ENCODE results near the gene KRTAP4-6.
"Not testable (repeated sequence)": the region's sequence is repeated elsewhere in the genome, so short reads cannot be mapped to it uniquely, and the experiment has no call there.

Gene KRTAP4-6

GRCh38 chr17:41148971-41149651, 8.8 kb upstream of the KRTAP4-6 start:
- 86% methylated on average over 10 of the region's 10 CpGs for WGBS, 2 experiments
- not testable (repeated sequence) for H3K36me3 ChIP-seq (ENCODE audit: control insufficient read depth, insufficient read depth, low read length); H3K27me3 ChIP-seq (ENCODE audit: control insufficient read depth, insufficient read depth, low read length, poor library complexity, severe bottlenecking); H3K4me1 ChIP-seq (ENCODE audit: control insufficient read depth, insufficient read depth, low read length); H3K9me3 ChIP-seq (ENCODE audit: control insufficient read depth, low read length); H3K4me3 ChIP-seq (ENCODE audit: insufficient read depth, low read depth, low read length); H3K27ac ChIP-seq (ENCODE audit: insufficient read depth, low read depth, low read length, poor library complexity, severe bottlenecking)

GRCh38 chr17:41147531-41148204, 7.3 kb upstream of the KRTAP4-6 start:
- H3K4me1 ChIP-seq (ENCODE audit: control insufficient read depth, insufficient read depth, low read length): no peaks in the 10 kb centered on the region
- H3K4me3 ChIP-seq (ENCODE audit: insufficient read depth, low read depth, low read length): no peak overlapping the region
- WGBS, 2 experiments: 93 to 100% methylated on average over 2 of the region's 2 CpGs
- no peaks in the 10 kb centered on the region for H3K9me3 ChIP-seq (ENCODE audit: control insufficient read depth, low read length)
- H3K27me3 ChIP-seq (ENCODE audit: control insufficient read depth, insufficient read depth, low read length, poor library complexity, severe bottlenecking): no peaks in the 10 kb centered on the region
- no peaks in the 10 kb centered on the region for H3K36me3 ChIP-seq (ENCODE audit: control insufficient read depth, insufficient read depth, low read length)
- H3K27ac ChIP-seq (ENCODE audit: insufficient read depth, low read depth, low read length, poor library complexity, severe bottlenecking): no peak overlapping the region

- Histone ChIP-seq H3K36me3 (ENCODE audit: control insufficient read depth, insufficient read depth, low read length) (no peaks in the 10 kb centered on the region), H3K4me1 (ENCODE audit: control insufficient read depth, insufficient read depth, low read length) (no peaks in the 10 kb centered on the region), H3K9me3 (ENCODE audit: control insufficient read depth, low read length) (no peaks in the 10 kb centered on the region), H3K27ac (ENCODE audit: insufficient read depth, low read depth, low read length, poor library complexity, severe bottlenecking) (no peak overlapping the region), H3K27me3 (ENCODE audit: control insufficient read depth, insufficient read depth, low read length, poor library complexity, severe bottlenecking) (no peaks in the 10 kb centered on the region), H3K4me3 (ENCODE audit: insufficient read depth, low read depth, low read length) (no peak overlapping the region)
- 97 to 100% methylated on average over 2 of the region's 2 CpGs for WGBS, 2 experiments
These were observed 4.9 kb upstream of the KRTAP4-6 start for GRCh38 chr17:41145261-41145660.

GRCh38 chr17:41144846-41145245, 4.5 kb upstream of the KRTAP4-6 start:
- Histone ChIP-seq H3K27me3 (ENCODE audit: control insufficient read depth, insufficient read depth, low read length, poor library complexity, severe bottlenecking) (no peaks in the 10 kb centered on the region), H3K4me1 (ENCODE audit: control insufficient read depth, insufficient read depth, low read length) (no peaks in the 10 kb centered on the region), H3K4me3 (ENCODE audit: insufficient read depth, low read depth, low read length) (no peak overlapping the region), H3K27ac (ENCODE audit: insufficient read depth, low read depth, low read length, poor library complexity, severe bottlenecking) (no peak overlapping the region), H3K36me3 (ENCODE audit: control insufficient read depth, insufficient read depth, low read length) (no peaks in the 10 kb centered on the region), H3K9me3 (ENCODE audit: control insufficient read depth, low read length) (no peaks in the 10 kb centered on the region)
- 94 to 100% methylated on average over 1 of the region's 1 CpG for WGBS, 2 experiments

- no peaks in the 10 kb centered on the region for H3K4me1 ChIP-seq (ENCODE audit: control insufficient read depth, insufficient read depth, low read length)
- no peak overlapping the region for H3K27ac ChIP-seq (ENCODE audit: insufficient read depth, low read depth, low read length, poor library complexity, severe bottlenecking)
These were observed 1.0 kb upstream of the KRTAP4-6 start for GRCh38 chr17:41141361-41141760.

GRCh38 chr17:41139865-41140264, 479 bp downstream of the KRTAP4-6 start:
- H3K4me3 ChIP-seq (ENCODE audit: insufficient read depth, low read depth, low read length); H3K27me3 ChIP-seq (ENCODE audit: control insufficient read depth, insufficient read depth, low read length, poor library complexity, severe bottlenecking); H3K36me3 ChIP-seq (ENCODE audit: control insufficient read depth, insufficient read depth, low read length); H3K9me3 ChIP-seq (ENCODE audit: control insufficient read depth, low read length); H3K4me1 ChIP-seq (ENCODE audit: control insufficient read depth, insufficient read depth, low read length); H3K27ac ChIP-seq (ENCODE audit: insufficient read depth, low read depth, low read length, poor library complexity, severe bottlenecking): not testable (repeated sequence)
- 87 to 91% methylated on average over 12 of the region's 12 CpGs for WGBS, 2 experiments

More at GRCh38 chr17:41141361-41141760, 1.0 kb upstream of the KRTAP4-6 start:
- Histone ChIP-seq H3K9me3 (ENCODE audit: control insufficient read depth, low read length) (no peaks in the 10 kb centered on the region), H3K4me3 (ENCODE audit: insufficient read depth, low read depth, low read length) (no peak overlapping the region), H3K27me3 (ENCODE audit: control insufficient read depth, insufficient read depth, low read length, poor library complexity, severe bottlenecking) (no peaks in the 10 kb centered on the region), H3K36me3 (ENCODE audit: control insufficient read depth, insufficient read depth, low read length) (no peaks in the 10 kb centered on the region)

GRCh38 chr17:41133880-41134735, 6.2 kb downstream of the KRTAP4-6 start:
- no peaks in the 10 kb centered on the region for H3K9me3 ChIP-seq (ENCODE audit: control insufficient read depth, low read length)
- H3K36me3 ChIP-seq (ENCODE audit: control insufficient read depth, insufficient read depth, low read length): no peaks in the 10 kb centered on the region
- no peaks in the 10 kb centered on the region for H3K27me3 ChIP-seq (ENCODE audit: control insufficient read depth, insufficient read depth, low read length, poor library complexity, severe bottlenecking)
- H3K27ac ChIP-seq (ENCODE audit: insufficient read depth, low read depth, low read length, poor library complexity, severe bottlenecking): no peak overlapping the region
- H3K4me3 ChIP-seq (ENCODE audit: insufficient read depth, low read depth, low read length): no peak overlapping the region
- no peaks in the 10 kb centered on the region for H3K4me1 ChIP-seq (ENCODE audit: control insufficient read depth, insufficient read depth, low read length)
- 93 to 97% methylated on average over 2 of the region's 2 CpGs for WGBS, 2 experiments

- H3K4me3 ChIP-seq (ENCODE audit: insufficient read depth, low read depth, low read length): no peak overlapping the region
- H3K4me1 ChIP-seq (ENCODE audit: control insufficient read depth, insufficient read depth, low read length): no peaks in the 10 kb centered on the region
- H3K27ac ChIP-seq (ENCODE audit: insufficient read depth, low read depth, low read length, poor library complexity, severe bottlenecking): no peak overlapping the region
- H3K27me3 ChIP-seq (ENCODE audit: control insufficient read depth, insufficient read depth, low read length, poor library complexity, severe bottlenecking): no peaks in the 10 kb centered on the region
- H3K9me3 ChIP-seq (ENCODE audit: control insufficient read depth, low read length): no peaks in the 10 kb centered on the region
- 96 to 99% methylated on average over 3 of the region's 3 CpGs for WGBS, 2 experiments
- H3K36me3 ChIP-seq (ENCODE audit: control insufficient read depth, insufficient read depth, low read length): no peaks in the 10 kb centered on the region
These were observed 8.4 kb downstream of the KRTAP4-6 start for GRCh38 chr17:41131979-41132378.

- no peak overlapping the region for H3K27ac ChIP-seq (ENCODE audit: insufficient read depth, low read depth, low read length, poor library complexity, severe bottlenecking)
- no peaks in the 10 kb centered on the region for H3K9me3 ChIP-seq (ENCODE audit: control insufficient read depth, low read length)
- no peak overlapping the region for H3K4me3 ChIP-seq (ENCODE audit: insufficient read depth, low read depth, low read length)
- H3K36me3 ChIP-seq (ENCODE audit: control insufficient read depth, insufficient read depth, low read length): no peaks in the 10 kb centered on the region
- WGBS, 2 experiments: 88 to 100% methylated on average over 1 of the region's 1 CpG
- no peaks in the 10 kb centered on the region for H3K4me1 ChIP-seq (ENCODE audit: control insufficient read depth, insufficient read depth, low read length)
- no peaks in the 10 kb centered on the region for H3K27me3 ChIP-seq (ENCODE audit: control insufficient read depth, insufficient read depth, low read length, poor library complexity, severe bottlenecking)
These were observed 13.0 kb downstream of the KRTAP4-6 start for GRCh38 chr17:41127371-41127770.

GRCh38 chr17:41126412-41126811, 13.9 kb downstream of the KRTAP4-6 start:
- 94% methylated on average over 3 of the region's 3 CpGs; no CpG with 5 or more reads in 1 of the 2 experiments for WGBS, 2 experiments
- Histone ChIP-seq H3K4me1 (ENCODE audit: control insufficient read depth, insufficient read depth, low read length) (no peaks in the 10 kb centered on the region), H3K4me3 (ENCODE audit: insufficient read depth, low read depth, low read length) (no peak overlapping the region)

More at GRCh38 chr17:41126412-41126811, 13.9 kb downstream of the KRTAP4-6 start:
- Histone ChIP-seq H3K27ac (ENCODE audit: insufficient read depth, low read depth, low read length, poor library complexity, severe bottlenecking) (no peak overlapping the region), H3K36me3 (ENCODE audit: control insufficient read depth, insufficient read depth, low read length) (no peaks in the 10 kb centered on the region), H3K9me3 (ENCODE audit: control insufficient read depth, low read length) (no peaks in the 10 kb centered on the region), H3K27me3 (ENCODE audit: control insufficient read depth, insufficient read depth, low read length, poor library complexity, severe bottlenecking) (no peaks in the 10 kb centered on the region)

All from ectodermal cell (in vitro differentiated cells).